Left forelimb (tissue), 1 donor: ENCODE results near the gene GTSE1.

Source experiments
- DNase-seq: peaks from one replicate; pipeline ENCODE4 v3.0.0-alpha.2; 2018; ENCODE audit warnings: low spot score

GTSE1 gene

DNA sequence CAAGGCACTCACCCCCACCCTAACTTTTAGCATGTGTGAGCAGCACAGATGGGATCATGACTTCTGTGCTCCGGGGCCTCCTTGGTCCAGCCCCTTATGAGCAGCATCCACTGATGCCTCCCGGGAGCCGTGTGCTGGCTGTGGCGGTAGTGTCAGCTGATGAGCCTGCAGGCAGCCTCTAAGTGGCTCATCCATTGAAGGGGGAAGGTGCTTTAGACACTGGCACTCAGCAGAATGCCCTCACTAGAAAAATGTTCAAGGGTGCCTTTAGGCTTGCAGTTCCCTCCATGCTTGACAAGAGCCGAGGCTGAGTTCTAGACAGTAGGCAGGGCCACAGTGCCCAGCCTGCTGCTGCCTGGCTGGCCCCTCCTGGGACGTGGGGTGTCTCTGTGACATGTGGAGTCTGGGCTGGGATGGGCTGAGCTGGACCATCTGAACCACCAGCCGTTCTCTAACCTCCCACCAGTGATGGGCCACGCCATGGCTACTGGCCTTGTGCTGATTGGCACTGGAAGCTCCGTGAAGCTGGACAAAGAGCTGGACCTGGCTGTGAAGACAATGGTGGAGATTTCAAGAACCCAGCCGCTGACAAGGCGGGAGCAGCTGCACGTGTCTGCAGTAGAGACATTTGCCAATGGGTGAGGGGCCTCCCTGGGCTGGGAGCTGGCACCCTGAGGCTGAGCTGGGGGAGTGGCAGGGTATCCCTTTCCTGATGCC lies 23.1 kb upstream of the GTSE1 start:
- DNase-seq: no peak

DNA sequence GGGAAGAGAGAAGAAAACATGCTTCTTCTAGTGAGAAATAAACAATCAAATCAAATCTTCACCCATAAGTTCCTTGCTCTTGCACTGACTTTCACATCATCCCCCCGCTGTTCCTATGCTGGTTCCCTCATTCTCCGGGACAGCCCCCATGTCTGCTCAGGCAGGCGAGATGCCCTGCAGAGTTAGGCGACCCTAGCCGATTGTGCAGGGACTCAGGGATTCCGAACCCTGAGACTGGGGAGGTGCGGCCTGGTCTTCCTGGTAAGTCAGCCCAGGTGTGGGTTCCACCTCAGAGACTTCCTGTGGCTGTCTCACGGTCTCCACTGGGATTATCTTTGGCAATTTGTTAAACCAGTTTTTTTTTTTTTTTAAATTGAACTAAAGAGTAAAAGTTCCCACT lies 22.3 kb upstream of the GTSE1 start:
- DNase-seq: no peak

DNA sequence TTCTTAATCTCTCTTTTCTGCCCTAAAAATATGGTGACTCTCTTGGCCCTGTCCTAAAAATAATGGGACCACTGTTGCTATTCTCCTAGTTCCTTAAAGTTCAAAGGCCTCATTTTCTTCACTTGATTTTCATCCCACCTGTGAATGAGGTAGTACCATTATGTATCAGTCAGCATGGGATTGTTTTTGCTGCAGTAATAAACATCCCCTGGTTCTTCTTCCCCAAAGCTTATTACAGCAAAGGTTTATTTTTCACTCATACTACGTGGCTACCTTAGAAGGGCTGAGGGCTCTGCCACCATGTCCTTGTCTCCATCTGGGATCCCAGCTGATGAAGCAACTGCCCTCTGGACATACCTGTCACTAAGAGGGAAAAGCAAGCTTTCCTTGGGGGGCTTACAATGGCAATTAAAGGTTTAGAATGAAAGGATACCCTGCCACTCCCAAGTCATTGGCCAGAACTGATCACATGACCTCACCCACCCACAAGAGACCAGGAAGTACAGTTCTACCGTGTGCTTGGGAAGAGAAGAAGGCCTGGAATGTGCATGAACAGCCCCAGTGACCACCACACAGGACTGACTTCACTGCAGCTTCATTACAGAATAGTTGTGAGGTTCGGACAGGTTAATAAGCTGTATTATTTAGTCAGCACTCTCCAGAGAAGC lies 21.1 kb upstream of the GTSE1 start:
- no peak for DNase-seq

DNA sequence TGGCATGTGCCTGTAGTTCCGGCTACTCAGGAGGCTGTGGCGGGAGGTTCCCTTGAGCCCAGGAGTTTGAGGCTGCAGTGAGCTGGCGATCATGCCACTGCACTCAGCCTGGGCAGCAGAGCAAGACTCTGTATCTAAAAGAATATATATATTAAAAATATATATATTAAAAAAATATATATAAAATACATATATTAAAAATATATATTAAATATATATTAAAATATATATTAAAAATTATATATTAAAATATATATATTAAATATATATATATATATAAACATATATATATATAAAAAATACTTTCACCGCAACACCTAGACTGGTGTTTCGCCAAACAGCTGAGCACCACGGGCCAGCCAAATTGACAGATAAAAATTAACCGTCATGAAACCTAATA lies 20.1 kb upstream of the GTSE1 start:
- DNase-seq: no peak

DNA sequence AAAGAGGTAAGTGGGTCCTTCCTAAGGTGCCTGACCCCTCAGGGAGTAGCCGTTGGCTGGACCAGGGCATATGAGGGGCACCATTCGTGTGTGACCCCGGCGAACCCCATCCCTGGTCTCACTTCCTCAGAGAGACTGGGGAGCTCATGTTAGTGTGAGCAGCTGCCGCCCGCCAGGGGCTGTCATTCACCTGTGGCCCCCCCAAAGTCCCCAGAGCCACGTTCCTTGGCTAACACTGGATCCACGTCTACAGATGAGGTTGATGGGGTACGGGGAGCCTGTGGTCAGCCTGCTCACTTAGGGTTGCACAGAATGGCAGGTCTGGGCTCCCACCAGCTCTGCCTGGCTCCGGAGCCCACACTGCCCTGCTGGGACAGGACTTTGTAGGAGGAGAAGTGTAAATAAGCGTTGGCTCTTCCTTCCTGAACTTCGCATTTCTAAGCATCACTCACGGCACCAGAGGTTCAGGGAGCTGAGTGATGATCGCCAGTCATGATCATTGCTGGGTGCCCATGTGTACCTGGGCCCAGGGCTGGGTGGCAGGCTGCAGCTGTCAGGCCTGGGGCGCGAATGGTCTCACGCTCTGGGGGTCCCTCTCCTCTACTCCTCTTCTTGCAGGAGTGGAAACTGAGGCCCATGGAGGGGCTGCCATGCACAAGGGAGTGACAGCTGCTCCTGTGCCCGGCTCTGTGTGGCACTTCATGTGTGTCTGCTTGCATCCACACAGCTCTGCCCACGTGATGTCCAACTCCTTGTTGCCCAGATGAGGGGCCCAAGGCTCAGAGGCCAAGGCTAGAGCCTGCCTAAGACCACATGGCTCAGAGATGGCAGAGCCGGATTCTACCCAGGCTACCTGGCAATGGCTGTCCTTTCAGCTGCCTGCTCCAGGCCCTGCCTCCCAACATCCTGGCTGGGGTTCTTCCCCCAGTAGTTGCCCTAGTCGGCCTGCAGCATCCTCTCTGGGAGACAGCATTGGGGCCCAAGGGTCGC lies 17.7 kb upstream of the GTSE1 start:
- DNase-seq: no peak

DNA sequence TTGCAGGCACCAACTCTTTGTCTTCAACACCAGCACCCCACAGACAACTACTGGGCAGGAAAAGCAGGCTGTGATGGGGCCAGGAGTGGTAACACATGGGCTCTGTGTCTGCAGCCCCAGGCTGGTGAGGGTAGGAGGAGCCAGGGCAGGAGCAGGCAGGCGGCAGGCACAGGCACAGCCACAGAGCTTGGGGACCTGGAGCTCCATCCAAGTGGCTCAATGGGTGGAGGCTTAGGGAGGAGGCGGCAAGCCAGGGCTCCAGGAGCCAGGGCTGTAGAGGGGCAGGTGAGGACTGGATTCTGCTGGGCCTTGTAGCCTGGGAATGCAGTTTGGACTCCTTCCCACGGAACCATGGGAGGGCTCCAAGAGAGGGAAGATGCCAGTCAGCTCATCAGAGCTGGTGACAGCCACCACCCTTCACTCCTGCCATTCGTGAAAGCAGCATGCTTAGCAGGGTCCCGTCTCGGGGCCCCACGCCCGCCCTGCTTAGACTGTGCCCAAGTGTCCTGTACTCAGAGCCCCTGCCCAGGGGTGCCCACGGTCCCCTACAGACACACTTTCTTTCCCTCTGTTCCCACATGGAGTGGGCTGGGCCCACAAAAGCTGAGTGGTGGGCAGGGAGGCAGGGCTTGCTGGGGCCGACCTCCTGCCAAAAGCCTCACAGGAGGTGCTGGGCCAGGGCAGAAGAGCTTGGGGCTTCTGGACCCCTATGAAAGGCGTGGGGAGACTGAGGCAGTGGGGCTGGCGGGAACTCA lies 16.4 kb upstream of the GTSE1 start:
- DNase-seq: no peak

DNA sequence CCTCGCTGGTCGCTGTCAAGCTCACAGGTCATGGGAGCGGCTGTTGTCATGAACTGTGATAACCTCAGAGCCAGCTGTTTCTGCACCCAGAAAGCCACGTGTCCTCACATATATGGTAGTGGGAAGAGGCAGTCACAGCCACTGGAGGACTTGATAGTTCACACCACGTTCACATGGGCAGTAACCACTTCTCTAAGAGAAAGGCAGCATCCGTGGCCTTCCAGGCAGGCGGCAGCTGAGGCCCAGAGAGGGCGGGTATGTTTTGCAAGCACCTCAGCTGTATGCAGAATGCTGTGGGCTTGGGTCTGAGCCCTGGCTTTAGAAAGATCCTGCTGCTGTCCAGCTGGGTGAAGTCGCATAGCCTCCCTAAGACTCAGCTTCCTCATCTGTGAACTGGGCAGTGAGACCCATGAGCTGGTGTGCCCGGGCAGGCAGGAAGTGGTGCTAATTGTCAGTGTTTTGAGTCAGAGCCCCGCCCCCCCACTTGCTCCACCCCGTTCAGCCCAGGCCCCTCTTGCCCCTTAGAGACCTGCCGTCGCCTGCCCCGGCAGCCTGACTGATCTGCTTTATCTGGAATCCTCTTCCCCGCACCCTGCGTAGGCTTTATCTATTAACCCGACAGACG lies 15.6 kb upstream of the GTSE1 start:
- DNase-seq: no peak

DNA sequence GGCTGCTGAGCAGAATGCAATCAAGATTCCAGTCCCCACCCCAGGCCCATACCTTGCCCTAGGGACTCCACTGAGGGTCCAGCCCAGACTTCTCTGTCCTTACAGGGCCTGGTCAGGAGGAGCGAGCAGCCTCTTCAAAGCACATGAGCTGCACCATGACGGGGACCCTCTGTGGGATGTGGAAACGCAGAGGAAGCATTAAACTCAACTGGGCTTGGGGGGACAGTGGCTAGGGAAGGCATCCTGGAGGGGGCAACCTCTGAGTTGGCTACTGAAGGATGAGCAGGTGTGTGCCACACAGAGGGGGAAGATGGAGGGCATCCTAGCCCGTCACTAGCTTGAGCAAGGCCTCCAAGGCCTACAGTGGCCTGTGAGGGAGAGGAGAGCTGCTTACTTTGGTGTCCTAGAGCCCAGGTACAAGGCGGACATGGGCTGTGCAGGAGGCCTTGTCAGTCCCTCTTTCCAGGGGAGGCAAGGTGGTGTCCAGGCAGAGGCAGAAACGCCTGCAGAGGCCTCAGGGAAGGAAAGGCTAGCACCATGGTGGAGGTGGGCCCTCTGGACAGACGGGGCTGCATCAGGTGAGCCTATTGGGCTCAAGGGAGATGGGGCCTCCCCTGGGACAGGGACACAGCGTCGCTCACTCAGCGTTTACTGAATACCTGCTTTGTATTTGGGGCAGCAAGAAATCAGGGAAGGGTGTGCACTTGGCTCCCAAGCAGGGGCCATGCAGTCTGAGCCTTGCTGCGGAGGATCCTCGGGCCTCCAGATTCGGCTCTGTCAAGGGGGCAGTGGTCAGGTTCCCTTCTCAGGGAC lies 14.6 kb upstream of the GTSE1 start:
- DNase-seq: no peak

DNA sequence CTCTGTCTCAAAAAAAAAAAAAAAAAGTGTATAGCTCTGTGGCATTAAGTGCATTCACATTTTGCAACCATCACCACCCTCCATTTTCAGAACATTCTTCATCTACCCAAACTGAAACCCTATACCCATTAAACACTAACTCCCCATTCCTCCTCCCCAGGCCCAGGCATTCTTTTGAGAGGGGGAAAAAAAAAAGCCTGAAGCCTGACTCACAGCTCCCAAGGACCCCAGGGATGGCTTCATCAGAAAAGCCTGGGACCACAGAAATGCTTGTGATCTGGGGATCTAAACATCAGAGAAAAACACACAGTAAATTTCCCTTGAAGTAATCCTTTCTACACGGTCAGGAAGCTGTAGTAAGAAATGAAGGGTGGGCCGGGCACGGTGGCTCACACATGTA lies 10.7 kb upstream of the GTSE1 start:
- no peak for DNase-seq

DNA sequence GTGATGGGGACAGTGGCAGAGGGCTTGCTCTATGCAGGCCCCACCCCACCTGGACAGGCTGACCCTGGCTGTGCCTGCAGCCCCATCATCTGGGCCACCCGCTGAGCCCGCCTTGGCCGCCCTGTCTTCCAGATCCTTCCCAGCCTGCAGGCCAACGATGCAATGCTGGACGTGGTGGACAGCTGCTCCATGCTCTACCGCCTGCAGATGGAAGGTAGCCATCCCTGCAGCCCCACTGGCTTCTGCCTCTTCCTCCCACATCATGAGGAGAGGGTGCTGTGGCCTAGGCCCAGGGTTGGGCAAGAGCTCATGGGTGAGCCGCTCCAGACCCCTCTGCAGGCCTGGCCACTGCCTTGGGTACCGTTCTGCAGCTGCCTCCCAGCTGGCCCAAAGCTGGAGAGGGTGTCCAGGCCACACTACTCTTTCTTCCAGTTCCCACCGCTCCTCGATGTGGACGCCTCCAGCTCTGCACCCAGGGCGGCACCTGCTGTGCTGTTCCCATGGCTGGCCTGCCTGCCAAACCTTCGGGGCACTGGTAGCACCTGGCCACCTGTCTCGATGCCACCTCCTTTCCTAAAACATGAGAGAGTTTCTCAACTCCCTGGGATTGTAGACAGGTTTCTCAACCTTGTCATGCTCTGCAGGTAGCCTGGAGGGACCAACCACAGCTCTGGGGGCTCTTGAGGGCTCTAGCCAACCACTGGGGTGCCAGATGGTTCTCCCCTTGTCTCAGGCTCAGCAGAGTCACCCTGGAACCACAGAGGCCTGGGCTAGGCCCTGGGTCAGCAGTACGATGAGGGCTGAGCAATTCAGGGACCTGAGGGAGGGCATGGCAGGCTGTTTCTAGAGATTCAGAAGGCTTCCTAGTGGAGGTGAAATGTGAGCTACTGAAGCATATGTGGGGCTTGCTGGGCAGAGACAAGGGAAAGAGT lies 9.5 kb upstream of the GTSE1 start:
- DNase-seq: no peak

DNA sequence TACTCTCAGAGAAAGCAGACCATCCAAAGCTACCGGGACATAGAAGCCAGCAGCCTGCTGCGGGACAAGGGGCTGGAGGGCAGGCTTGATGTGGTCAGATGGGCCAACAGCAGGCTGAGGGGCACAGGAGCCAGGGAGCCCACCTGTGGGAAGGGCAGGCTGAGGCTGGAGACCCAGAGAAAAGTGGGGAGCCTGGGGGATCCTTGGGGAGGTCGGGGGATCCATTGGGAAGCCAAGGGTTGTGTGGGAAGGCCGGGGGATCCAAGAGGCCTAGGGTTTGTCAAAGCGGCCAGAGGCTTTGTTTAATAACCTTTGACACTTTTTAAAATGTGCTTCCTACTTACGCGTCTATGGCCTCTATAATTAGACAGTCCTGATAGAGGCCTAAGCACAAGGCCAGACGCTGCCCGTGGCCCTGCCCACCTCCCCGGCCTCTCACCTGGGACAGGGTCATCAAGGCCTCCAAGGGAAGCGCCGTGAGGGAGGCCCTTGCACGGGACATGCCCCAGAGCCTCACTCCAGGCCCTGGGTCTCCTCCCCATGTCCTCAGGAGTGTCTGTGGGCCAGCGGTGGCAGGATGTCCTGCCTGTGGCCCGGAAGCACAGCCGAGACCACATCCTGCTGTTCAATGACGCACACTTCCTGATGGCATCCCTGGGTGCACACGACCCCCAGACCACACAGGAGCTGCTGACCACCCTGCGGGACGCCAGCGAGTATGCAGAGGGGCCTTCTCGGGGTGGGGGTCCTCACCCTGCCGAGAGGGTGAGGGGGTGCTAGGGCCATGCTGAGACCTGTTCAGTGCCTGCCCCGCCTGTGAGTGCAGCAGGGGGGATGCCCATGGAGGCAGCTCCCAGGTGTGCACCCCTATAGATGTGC lies 8.6 kb upstream of the GTSE1 start:
- no peak for DNase-seq

DNA sequence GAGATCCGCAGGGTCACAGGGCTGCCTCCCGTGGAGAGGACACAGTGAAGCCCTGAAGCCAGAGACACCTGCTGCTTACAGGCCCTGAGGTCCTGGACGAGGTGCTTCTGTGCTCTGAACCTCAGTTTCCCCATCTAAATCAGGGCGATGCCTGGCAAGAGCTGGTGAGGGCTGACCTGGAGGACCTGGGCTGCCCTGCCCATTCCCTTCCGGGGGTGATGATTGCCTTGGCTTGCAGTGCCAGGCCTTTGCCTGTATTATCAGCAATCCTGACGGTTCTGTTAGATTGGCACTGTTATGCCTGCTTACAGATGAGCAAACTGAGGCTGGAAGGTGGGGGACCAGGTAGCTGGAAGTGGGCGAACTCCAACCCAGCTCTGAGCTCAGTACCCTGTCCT lies 7.8 kb upstream of the GTSE1 start:
- DNase-seq: no peak

DNA sequence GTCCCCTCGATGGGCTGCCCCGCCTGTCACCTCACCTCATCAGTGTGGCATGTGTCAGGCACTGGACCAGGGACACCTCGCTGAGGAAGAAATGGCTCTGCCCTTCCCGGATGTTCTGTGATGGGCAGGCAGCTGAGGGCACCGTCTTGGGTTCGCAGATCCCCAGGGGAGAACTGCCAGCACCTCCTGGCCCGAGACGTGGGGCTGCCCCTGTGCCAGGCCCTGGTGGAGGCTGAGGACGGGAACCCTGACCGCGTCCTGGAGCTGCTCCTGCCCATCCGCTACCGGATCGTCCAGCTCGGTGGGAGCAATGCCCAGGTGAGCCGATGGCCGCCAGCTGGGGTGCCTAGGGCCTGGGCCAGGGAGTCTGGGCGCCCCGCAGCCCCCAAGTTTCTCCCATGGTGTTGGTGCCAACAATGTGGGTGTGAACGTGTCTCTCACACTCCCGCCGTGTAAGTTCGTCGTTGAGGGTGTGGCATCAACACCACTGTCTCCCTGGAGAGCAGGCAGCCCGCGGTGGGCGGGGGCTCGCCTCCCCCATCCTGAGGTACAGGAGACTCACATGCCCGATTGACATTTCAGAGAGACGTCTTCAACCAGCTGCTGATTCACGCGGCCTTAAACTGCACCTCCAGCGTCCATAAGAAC lies 7.3 kb upstream of the GTSE1 start:
- DNase-seq: no peak

DNA sequence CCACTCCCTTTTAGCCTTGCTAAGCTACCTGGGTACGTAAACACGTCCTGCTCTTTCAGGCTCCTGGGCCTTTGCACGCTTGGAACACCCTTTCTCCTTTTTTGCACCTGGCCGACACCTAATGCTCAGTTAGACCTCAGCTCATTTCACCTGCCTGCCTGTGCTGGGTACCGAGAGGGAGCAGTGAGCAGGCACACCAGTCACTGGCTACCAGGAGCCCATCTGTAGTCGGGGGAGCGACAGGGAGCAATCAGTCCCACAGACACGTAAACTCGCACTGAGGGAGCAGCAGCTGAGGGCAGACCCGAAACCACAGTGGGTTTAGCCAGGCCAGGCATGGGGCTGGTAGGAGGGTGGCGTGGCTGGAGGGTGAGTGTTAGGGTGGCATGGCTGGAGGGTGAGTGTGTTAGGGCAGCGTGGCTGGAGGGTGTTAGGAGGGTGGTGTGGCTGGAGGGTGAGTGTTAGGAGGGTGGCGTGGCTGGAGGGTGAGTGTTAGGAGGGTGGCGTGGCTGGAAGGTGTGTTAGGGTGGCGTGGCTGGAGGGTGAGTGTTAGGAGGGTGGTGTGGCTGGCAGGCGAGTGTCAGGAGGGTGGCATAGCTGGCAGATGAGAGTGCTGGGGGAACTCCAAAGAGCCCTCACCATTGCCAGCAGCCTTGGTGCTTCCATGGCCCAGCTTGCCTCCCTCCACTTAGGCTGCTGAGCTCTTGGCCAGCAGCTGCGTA lies 6.4 kb upstream of the GTSE1 start:
- no peak for DNase-seq

DNA sequence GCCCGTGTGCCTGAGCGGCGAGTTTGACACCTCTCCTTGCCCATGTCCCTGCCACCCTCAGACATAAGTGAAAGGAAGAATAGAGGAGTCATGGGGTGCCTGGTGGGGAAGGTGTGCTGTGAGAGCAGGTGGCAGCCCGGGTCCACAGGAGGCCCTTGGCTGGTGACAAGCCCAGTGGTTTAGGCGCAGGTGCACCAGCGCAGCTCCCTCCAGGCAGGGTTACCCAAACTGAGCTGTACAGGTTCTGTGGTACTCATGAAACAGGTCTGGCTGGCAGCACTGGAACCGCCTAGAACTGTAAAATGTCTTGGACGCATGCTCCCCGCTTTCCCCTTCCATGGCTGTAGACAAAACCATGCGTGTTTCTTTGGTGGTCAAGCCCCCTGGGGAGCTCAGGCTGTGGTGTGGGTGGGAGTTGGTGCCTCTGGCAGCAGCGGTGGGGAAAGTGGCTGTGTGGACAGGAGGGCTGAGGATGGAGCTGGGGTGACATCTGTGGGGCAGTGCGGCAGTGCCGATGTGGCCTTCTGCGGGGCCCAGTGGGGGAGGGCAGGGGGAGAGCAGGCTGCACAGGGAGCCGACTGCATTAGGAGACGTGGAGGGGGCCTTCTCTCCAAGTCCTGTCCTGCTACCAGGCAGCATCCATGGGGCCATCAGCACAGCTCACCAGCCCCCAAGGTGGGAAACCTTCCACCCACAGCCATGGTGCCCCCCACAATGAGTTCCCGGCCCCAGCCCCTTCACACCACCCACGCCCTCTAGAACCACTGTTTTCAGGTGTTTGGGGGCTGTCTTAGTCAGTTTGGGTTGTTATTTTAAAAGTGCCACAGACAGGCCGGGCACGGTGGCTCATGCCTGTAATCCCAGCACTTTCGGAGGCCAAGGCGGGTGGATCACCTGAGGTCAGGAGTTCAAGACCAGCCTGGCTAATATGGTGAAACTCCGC lies 5.6 kb upstream of the GTSE1 start:
- no peak for DNase-seq

DNA sequence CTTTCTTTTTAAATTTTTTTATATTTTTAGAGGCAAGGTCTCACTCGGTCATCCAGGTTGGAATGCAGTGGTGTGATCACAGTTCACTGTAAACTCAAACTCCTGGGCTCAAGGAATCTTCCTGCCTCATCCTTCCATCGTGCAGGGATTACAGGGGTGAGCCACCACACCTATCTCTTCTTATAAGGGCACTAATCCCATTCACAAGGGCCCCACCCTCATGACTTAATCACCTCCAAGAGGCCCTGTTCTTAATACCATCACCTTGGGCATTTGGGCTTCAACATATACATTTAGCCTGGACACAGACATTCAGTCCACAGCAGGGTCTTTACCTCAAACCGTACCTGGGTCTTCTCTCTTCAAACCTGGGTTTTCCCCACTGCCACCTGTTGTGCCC lies 4.5 kb upstream of the GTSE1 start:
- no peak for DNase-seq
